UCSD-AML1 (cell line): ENCODE measurements around the gene TRNT1.

Experiments used
- DNase-seq: peaks from one replicate; lab custom pipeline; 2025; ENCODE audit not compliant: unreplicated experiment; lab: John Stamatoyannopoulos, UW

TRNT1 gene

GRCh38 chr3:3177861-3178497, 51.2 kb downstream of the TRNT1 start:
- no peak for DNase-seq

GRCh38 chr3:3178498-3179328, 52.0 kb downstream of the TRNT1 start:
- no peak for DNase-seq

- peak; percentile 91 for DNase-seq
Measured at GRCh38 chr3:3179407-3180094, 52.8 kb downstream of the TRNT1 start, which contains the start of gene CRBN. CRBN (minus strand) TSS chr3:3179691; CDS start chr3:3179687, 4 bp downstream.

GRCh38 chr3:3180456-3180855, 53.7 kb downstream of the TRNT1 start:
- DNase-seq: no peak

- no peak for DNase-seq
Measured at GRCh38 chr3:3184876-3185275, 58.1 kb downstream of the TRNT1 start.

GRCh38 chr3:3189102-3189727, 62.5 kb downstream of the TRNT1 start:
- DNase-seq: no peak

GRCh38 chr3:3189961-3190360, 63.2 kb downstream of the TRNT1 start:
- DNase-seq: no peak

- DNase-seq: peak; percentile 33
Measured at GRCh38 chr3:3191675-3192285, 65.0 kb downstream of the TRNT1 start.

GRCh38 chr3:3192286-3192675, 65.5 kb downstream of the TRNT1 start:
- peak; percentile 13 for DNase-seq

- DNase-seq: no peak
Measured at GRCh38 chr3:3194861-3195260, 68.1 kb downstream of the TRNT1 start.

GRCh38 chr3:3196148-3196861, 69.6 kb downstream of the TRNT1 start:
- DNase-seq: peak; percentile 13
